Nucleus accumbens (tissue), 56 donors: ENCODE results near the gene ZNF444.
A peak's percentile ranks its signal among the peaks of the same experiment; 100 is the strongest.
"Not testable (repeated sequence)": the region's sequence is repeated elsewhere in the genome, so short reads cannot be mapped to it uniquely, and the experiment has no call there.

Experiments
- DNase-seq, 56 donors: peaks; one replicate each; lab custom pipeline; 2025; lab: John Stamatoyannopoulos, UW

Gene ZNF444

DNA sequence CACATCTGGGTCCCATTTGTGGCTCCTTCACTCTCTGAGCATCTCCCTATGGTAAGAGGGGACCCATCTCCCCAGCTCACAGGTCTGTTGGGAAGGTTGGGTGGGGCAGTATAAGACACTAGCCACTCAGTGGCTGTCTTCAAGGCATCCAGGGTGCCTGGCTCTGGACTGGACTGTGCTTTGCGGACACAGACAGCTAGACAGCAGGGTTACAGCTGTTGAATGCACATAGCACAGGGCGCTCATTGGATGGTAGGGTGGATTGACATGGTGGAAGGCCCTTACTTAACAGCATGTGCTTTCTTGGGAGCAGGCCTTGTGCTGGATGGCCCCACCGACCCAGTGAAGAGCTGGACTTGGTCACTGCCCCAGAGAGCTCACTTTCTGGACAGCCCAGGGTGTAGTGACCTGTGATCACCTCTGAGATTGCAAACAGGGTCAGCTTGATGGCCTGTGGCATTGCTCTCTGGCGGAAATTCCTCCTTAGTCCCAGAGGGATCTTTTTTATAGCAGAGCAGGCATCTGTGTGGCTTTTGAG lies 1.9 kb downstream of the ZNF444 start:
- no peak for DNase-seq

DNA sequence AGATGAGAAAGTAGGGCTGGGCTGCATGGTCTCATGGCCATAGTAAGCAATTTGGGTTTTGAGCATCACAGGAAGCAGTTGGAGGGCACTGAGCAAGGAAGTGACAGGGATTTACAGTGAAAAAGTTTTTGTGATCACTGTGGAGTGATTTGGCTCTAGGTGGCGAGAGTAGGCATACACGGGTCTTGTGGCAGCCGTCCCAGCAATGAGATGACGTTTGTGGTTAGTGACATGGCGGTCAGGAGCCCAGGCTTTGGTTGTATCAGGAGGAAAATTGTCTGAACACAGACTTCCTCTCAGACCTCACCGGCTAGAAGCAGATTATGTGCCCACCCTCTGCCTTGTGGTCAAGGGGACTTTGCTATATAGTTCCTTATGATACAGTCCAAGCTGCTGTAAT lies 3.3 kb downstream of the ZNF444 start:
- DNase-seq = no peak

DNA sequence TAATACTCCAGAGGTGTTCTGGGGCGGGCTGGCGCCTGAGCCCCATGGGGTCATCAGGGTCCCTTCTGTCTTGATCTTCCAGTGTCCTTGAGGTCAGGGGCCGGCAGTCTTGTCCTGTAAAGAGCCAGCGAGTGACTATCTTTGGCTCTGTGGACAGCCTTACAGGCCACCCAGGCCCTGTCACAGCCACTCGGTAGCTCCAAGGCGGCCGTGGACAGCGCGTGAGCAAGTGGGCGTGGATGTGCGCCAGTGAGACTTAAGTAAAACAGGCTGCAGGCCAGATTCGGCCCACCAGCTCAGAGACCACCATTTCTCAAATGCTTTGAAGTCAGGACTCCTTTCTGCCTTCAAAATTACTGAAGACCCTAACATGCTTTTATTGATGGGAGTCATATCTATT lies 3.7 kb downstream of the ZNF444 start:
- DNase-seq = no peak

DNA sequence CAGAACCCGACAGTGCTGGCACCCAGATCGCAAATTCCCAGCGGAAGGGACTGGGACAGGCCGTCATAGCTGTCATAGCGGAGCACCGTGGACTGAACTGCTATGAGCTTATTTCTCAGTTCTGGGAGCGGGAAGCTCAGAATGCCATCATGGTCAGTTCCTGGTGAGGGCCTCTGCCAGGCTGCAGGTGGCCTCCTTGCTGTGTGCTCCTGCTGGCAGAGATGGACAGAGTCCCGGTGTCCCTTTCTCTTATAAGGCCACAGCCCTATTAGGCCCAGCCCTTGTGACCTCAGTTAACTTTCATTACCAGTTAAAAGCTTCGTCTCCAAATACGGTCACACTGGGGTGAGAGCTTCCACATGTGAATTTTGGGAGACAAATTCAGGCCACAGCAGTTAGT lies 4.6 kb downstream of the ZNF444 start:
- DNase-seq = no peak

DNA sequence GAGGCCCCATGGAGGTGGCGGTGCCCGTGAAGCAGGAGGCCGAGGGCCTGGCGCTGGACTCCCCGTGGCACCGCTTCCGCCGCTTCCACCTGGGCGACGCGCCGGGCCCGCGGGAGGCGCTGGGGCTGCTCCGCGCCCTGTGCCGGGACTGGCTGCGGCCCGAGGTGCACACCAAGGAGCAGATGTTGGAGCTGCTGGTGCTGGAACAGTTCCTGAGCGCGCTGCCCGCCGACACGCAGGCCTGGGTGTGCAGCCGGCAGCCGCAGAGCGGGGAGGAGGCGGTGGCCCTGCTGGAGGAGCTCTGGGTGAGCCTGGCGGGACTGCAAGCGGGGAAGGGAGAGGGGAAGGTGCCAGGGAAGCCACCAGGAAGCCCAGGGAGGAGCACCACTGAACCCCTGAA lies 5.8 kb downstream of the ZNF444 start:
- no peak for DNase-seq

DNA sequence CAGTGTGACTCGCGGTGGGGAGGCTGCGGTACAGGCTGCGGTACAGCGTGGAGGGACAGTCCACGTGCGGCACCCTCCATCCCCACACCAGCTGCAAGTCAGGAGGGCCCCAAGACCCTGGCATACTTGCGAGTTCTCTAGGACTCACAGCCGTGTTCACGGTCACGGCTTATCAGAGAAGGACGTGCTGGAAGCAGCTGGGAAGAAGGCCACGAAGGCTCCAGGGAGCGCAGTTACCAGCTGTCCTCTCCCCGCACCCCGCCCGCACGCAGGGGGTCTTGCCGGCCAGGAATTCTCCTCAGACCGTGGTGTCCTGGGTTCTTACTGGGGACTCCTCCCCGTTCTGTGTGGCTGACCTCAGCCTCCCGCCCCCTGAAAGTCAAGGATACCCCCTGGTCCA lies 6.2 kb downstream of the ZNF444 start:
- no peak for DNase-seq

DNA sequence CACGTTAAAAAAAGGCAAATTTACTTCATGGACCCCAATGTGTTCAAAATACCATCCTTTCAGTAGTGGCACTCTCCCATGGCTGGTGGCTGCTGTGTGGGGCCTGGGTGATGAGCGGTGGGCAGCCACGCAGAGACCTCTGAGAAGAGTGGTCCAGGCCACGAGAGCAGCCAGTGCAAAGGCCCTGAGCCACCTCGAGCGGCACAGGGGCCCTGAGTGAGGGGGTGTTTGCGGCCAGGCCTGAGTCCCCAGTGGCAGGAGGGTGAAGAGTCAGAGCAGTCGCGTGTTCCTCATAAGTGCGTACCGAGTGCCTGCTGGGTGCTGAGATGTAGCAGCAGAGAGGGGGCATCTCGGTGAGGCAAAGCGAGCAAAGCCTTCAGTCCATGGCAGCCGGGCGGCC lies 7.0 kb downstream of the ZNF444 start:
- no peak for DNase-seq

DNA sequence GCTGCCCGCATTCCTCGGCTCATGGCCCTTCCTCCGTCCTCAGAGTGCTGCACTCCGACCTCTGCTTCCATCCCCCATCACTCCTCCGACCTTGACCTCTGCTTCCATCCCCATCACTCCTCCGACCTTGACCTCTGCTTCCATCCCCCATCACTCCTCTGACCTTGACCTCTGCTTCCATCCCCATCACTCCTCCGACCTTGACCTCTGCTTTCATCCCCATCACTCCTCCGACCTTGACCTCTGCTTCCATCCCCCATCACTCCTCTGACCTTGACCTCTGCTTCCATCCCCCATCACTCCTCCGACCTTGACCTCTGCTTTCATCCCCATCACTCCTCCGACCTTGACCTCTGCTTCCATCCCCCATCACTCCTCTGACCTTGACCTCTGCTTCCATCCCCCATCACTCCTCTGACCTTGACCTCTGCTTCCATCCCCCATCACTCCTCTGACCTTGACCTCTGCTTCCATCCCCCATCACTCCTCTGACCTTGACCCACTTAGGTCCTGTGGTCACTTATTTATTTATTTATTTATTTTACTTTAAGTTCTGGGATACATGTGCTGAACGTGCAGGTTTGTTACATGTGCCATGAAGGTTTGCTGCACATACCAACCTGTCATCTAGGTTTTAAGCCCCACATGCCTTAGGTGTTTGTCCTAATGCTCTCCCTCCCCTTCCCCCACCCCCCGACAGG lies 8.0 kb downstream of the ZNF444 start:
- not testable (repeated sequence) for DNase-seq

DNA sequence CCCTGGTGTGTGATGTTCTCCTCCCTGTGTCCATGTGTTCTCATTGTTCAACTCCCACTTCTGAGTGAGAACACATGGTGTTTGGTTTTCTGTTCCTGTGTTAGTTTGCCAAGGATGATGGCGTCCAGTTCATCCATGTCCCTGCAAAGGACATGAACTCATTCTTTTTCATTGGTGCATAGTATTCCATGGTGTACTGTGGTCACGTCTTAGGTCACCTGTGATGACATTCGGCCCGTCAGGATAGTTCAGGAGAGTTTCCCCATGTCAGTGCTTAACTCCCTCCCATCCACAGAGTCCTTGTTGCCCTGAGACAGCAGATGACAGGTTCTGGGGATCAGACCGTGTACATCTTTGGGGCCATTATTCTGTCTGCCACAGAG lies 8.6 kb downstream of the ZNF444 start:
- no peak for DNase-seq

DNA sequence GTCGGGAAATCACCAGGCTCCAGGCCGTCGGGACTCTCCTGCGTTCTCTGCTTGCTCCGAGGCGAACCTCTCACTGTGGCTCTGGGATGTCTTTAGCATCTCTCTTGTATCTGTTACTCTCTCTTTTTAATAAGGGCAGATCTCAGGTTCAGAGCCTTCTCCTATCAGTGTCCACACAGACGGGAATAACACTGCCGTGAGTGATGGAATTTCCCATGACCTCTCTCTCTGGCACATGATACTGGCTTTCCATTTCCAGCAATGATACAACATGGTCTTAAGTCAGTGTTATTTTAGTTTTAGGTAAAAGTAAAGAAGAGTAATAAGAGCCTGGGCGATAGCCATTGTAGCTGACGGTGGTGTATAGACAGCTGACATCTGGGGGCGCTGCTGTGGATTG lies 9.3 kb downstream of the ZNF444 start:
- DNase-seq = no peak

DNA sequence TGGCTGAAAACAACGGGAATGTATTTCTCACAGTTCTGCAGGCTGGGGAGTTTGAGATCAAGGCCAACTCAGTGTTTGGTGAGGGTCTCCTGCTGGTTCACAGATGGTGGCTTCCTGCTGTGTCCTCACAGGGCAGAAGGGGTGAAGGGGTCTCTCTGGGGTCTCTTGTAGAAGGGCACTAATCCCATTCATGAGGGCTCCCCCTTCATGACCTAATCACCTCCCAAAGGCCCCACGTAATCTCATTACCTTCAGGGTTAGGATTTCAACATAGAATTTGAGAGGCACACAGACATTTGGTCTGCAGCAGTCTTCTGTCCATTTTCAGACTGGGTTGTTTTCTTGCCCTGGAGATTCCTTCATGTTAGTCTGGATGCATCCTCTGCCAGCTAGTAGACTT lies 11.6 kb downstream of the ZNF444 start:
- no peak for DNase-seq

DNA sequence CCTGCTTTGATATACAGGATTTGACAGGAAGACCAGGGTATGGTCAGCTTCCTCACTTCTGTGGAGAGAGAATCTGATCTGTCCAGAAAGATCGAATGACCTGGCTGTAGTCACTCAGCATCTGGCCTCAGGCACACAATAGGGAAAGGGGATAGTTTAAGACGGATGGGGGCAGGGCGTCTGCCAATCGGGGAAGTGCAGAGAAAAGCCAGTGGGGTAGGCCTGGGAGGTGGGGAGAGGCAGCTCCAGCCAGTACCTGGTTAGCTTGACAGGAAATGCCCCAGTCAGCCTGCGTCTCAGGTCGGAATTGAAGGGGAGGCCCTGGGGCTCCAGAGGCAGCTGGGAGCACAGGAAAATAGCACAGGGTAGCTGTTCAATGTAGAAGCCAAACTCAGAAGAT lies 12.4 kb downstream of the ZNF444 start:
- no peak for DNase-seq

DNA sequence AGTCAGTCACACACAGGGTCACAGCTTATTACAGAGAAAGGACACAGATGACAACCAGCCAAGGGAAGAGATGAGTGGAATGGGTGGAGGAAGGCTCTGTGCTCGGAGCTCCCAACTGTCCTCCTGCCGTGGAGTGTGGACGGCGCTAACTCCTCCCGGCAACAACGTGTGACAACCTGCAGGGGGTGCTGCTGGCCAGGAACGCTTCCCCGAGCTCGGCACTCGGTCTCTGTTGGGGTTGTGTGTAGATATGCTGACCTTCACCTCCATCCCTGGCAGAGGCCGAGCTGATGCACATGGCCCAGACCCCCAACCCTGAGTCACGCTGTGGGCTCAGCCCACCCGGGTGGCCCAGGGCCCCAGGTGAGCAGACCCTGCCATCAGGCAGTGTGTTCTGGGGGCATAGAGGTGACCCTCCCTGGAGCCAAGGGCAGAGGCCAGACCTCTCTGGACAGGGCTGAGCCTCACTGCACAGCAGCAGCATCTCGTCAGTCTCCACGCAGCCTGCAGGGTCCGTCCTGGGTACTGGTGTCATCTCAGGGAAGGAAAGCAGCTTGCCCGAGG lies 14.1 kb downstream of the ZNF444 start:
- no peak for DNase-seq

DNA sequence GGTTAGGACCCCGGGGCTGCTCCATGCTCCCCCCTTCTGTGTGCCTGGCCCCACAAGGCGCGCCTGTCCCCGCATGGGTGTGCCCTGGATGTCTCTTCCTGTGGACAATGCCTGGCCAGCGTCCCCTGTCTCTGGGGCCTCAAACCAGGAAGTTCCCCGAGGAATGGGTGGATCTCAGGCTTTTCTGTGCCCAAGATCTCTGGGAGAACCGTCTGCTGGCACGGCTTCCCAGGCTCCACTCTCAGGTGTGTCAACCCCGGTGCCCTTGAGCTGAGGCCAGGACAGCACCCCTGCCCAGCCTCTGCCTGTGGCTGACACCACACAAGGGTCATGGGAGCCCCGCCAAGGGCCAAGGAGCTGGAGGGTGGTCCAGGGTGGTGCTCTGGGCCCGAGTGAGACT lies 15.7 kb downstream of the ZNF444 start:
- no peak for DNase-seq

DNA sequence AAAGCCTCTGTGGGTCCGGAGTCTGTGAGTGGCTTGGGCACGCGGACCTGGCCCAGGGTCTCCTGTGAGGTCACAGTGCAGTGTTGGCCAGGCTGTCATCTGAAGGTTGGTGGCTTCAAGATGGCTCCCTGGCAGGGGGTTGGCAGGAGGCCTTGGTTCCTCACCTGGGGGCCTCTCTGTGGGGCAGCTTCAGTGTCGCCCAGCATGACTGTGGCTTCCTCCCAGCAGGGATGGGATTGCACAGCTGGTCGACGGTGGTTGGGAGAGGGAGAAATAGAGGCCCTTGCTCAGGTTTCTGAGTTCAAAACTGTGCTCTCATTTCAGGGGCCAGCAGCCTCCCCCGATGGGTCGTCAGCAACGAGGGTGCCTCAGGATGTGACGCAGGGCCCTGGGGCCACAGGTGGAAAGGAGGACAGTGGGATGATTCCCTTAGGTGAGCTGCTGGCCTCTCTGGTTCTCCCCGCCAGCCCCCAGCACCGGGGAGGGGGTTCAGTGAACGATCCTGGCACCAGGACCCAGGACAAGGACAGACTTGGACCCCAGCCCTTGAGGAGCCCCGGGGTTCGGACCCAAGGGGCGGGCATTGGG lies 17.2 kb downstream of the ZNF444 start:
- no peak for DNase-seq

DNA sequence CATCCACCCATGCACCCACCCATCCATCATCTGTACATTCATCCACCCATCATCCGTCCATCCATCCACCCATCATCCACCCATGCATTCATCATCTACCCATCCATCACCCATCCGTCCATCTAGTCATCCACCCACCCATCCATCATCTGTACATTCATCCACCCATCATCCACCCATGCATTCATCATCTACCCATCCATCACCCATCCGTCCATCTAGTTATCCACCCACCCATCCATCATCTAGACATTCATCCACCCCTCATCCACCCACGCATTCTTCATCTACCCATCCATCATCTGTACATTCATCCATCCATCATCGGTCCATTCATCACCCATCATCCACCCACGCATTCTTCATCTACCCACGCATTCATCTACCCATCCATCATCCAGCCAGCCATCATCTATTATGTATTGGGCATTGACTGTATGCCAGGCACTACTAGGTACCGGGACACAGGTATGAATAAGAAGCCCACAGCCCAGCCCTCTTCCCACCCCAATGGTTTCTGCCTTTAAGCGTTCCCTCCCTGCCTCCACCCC lies 18.0 kb downstream of the ZNF444 start:
- DNase-seq = no peak

DNA sequence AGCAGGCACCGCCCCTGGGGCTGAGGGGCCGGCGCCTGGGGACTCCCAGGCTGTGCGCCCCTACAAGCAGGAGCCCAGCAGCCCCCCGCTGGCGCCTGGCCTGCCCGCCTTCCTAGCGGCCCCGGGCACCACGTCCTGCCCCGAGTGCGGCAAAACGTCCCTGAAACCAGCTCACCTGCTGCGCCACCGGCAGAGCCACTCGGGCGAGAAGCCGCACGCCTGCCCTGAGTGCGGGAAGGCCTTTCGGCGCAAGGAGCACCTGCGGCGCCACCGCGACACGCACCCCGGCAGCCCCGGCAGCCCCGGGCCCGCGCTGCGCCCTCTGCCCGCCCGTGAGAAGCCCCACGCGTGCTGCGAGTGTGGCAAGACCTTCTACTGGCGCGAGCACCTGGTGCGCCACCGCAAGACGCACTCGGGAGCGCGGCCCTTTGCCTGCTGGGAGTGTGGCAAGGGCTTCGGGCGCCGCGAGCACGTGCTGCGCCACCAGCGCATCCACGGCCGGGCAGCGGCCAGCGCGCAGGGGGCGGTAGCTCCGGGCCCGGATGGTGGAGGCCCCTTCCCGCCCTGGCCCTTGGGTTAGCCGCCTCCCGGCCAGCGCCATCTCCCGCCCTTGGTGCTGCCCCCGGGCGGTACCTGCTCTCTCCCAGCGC lies 18.7 kb downstream of the ZNF444 start:
- DNase-seq = no peak

DNA sequence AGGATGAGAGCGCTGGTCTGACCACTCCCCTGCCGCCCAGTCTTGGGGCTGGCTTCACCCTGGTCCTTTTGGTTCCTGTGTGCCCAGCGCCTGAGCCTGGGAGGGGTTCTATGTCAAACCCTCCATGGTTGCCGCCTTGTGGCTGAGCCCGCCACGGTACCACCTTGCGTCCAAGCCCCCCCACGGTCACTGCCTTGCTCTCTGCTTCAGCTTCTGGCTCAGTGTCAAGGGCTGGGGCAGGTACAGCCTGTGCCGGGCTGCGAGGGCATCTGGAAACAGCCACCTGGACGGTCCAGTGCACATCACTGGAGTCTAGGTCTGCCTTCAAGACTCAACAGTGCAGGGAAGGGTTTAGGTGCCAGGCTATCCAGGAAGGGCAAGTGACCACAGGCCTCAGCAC lies 20.4 kb downstream of the ZNF444 start:
- no peak for DNase-seq

DNA sequence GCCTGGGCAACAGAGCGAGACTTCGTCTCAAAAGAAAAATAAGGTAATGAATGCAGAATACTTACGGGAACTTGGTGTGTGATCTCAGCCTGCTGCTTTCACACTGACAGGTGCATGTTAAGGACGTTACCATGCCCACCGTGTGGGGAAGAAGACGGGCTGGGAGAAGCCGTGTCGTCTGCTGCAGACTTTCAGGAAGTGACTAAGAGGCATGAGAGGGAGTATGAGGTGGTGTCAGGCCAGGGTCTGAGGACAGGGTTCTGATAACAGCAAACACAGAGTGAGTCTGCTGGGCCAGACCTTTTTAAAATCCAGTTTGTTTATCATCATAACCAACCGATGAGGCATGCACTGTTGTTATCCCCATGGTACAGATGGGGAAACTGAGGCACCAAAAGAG lies 21.2 kb downstream of the ZNF444 start:
- DNase-seq = peak in 3 of 56 donors; percentile 4 to 19 (median 6)

DNA sequence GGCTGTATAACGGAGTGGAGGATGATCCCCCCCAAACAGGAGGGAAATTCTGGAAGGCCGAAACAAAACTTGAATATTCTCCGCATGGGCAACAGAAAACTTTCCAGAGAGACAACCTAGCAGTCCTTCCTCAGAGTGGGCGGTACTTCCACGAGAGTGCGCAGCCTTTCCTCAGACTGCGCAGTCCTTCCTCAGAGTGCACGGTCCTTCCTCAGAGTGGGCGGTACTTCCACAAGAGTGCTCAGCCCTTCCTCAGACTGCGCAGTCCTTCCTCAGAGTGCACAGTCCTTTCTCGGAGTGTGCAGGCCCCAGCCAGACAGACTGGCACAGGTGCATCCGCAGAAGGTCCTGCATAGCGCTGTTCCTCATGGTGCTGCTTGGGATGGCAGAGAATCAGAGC lies 22.0 kb downstream of the ZNF444 start:
- no peak for DNase-seq

DNA sequence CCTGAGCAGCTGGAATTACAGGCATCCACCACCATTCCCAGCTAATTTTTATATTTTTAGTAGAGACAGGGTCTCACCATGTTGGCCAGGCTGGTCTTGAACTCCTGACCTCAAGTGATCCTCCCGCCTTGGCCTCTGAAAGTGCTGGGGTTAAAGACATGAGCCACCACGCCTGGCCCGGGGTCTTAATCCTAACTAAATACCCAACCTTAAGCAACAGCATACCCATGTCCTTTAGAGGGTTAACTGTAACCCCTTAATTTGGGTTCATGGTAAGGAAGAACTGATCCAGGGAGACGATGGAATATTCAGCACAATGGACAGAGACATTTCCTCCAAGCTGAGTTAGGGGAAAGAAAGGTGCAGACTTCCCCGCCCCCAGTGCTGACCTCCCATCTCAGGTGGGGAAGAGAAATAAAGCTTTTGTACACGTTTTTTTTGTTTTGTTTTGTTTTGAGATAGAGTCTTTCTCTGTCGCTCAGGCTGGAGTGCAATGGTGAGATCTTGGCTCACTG lies 26.0 kb downstream of the ZNF444 start:
- DNase-seq = no peak
